GM18498 (cell line): ENCODE results near the gene TSKU.

ENCODE experiments used
- ATAC-seq: cut with Tn5 transposase; IDR thresholded peaks from one replicate; pipeline ENCODE4 v1.9.1; 2021; ENCODE audit warnings: mild to moderate bottlenecking, moderate library complexity; ENCODE audit not compliant: unreplicated experiment

Gene TSKU

GRCh38 chr11:76752321-76753143 is 30.6 kb upstream of the TSKU start:
- no peak for ATAC-seq

DNA sequence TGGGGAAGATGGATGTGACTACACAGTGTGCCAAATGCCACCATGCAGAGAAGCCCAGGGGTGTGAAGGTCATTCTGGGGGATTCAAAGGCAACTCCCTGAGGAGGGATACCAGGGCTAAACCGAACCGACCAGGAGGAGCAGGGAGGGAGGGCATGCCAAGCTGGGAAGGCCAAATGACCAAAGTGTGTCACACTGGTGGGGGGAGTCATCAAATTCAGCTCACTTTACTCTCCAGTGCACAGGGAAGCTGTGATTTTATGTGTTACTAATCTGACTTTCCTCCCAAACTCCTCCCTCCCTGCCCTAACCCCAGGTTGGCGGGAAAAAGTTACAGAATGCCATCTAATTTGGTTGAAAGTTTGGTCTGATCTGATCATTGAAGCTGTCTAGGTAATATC is 29.7 kb upstream of the TSKU start:
- ATAC-seq: no peak

GRCh38 chr11:76753950-76754349 is 29.2 kb upstream of the TSKU start:
- ATAC-seq: no peak

DNA sequence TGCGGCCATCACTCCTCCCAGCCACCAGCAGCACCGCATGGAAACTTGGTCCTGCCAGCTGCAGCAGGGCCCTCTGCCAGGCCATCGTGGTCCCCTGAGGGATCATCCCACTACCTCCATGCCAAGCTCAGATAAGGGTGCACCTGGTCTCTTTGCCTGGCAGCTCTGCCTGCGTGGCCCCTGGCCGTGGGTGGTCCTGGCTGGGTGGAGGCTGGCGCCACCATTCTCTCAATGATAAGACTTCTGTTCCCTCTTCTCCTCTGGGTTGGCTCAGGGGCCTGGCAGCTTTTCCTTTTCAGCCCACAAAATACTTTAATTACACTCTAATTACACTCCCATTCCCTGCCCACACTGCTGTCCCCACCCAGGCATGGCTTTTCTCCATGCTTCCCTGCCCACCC is 26.8 kb upstream of the TSKU start:
- no peak for ATAC-seq

GRCh38 chr11:76758311-76758710 is 24.8 kb upstream of the TSKU start:
- ATAC-seq: no peak

DNA sequence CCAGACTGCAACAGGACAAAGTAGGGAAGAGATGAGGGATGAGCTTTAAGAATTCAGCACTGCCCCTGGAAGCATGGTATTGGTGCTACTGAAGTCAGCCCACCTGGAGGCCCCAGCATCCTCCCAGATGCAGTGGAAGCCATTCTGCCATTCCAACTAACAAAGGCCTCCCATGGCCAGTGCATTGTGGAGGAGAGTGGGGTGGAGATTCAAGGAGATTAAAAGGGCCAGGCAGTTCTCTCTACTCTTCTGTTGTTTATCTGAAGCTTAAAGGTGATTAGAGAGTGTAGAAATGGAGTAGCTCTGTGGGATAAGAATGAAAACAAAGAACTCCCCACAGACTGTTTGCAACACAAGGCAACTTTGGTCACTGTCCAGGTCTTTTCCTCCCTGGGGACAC is 24.1 kb upstream of the TSKU start:
- no peak for ATAC-seq

GRCh38 chr11:76759517-76759916 is 23.6 kb upstream of the TSKU start:
- ATAC-seq: no peak

DNA sequence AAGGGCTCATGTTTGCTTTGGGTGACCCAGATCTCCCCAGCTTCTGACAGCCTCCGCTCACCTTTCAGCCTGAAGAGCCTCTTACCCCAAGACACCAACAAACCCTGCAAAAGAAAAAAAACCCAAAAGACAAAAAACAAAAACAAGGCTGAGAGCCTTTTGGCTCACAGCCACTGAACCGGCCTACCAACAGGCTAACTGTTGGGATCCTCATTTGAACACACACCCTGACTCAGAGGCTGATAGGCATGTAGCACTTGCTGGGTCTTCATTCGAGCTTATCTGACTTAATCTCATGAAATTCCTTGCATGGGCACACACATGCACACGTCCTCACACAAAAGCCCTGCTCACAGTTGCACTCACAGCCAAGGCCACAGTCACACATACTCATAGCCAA is 22.9 kb upstream of the TSKU start:
- ATAC-seq: no peak

- no peak for ATAC-seq
Observed at GRCh38 chr11:76761718-76762355, 21.3 kb upstream of the TSKU start.

- ATAC-seq: no peak
Observed at GRCh38 chr11:76762356-76762752, 20.8 kb upstream of the TSKU start.

- ATAC-seq: no peak
Observed at GRCh38 chr11:76762867-76763572, 20.1 kb upstream of the TSKU start.

GRCh38 chr11:76763573-76764346 is 19.4 kb upstream of the TSKU start:
- no peak for ATAC-seq

DNA sequence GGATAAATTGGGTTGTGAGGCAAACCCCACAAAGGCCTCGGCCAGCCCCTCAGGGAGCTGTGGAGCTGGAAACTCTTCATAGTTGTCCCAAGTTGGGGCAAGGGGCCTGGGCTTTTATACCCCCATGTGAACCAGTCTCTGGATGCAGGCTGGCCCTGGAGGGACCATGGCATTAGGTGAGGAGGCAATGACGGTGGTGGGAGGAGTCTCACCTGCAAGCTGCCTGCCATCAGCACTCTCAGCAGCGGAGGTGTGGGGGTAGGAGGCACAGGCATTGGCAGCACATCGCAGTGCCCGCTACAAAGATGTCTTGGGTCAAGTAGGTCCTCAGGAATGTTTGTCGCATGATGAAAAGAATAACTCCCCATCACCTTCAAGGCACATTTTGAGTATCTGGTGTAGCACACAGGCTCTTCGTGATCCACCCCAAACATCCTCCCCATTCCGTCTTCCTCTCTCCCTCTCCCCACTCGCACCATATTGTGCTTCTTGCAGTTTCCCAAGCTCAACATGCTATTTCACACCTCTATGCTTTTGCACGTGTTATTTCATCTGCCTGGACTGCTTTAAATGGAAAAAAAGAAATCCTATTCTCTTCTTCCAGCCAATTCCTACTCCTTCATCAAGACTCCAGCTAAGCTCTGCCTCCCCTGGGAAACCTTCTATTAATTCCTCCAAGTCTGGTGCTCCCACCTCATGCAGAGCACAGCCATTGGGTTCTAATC is 18.1 kb upstream of the TSKU start:
- ATAC-seq: no peak

DNA sequence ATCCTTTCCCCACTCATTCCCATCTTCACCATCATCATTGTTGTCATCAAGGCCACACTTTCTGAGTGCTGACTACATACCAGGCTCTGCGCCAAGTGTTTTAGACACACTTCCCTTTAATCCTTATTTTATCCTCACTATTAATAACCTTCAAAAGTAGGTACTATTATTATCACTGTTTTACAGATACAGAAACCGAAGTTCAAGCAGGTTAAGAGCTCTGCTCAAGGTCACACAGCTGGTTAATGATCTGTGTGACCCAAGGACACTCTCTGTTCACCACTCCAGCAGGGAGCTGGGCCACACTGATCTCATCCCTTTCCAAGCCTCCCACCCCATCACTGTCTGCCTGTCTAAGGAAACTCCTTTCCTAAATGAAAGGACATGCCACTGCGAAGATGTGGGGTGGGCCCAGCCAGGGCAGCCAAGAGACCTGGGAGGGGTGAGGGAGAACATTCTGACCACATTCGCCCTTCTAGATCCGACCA is 17.2 kb upstream of the TSKU start:
- ATAC-seq: no peak

DNA sequence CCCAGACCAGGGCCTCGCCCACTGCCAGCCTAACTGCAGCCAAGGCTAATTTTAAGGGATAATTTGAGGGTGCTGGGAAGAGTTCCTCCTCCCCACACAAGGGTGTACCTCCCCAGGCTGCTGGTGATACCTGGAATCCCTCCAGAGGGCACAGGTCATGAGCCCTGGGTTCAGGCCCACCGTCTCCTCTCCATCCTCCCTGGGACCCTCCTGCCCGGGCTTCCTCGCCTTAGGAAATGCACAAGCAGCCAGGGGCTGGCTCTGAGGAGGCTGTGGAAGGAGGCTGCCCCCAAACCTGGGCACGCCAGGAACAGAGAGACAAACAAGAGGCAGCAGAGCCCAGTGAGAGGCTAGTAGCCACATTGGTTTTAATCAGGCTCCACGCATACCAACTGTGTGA is 16.6 kb upstream of the TSKU start:
- ATAC-seq: no peak

DNA sequence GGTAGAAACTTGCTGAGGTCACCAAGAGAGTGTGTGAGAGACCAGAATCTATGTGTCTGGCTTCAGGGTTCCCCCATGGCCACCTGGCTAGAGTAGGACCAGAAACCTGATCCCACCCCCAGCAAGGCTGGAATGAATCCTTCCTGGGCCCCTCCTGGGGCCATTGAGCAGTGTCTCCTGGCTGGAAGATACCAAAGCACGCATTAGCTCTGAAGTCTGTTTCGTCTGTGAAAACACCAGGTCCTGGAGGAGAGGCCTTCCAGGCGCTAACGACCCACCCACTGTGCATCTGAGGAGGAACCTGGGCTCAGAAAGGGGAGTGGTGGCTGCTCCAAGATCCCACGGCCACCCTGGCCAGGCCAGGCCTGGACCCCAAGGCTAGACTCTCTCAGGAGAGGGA is 15.5 kb upstream of the TSKU start:
- ATAC-seq: no peak

GRCh38 chr11:76768088-76768908 is 14.9 kb upstream of the TSKU start:
- ATAC-seq: peak; percentile 46

DNA sequence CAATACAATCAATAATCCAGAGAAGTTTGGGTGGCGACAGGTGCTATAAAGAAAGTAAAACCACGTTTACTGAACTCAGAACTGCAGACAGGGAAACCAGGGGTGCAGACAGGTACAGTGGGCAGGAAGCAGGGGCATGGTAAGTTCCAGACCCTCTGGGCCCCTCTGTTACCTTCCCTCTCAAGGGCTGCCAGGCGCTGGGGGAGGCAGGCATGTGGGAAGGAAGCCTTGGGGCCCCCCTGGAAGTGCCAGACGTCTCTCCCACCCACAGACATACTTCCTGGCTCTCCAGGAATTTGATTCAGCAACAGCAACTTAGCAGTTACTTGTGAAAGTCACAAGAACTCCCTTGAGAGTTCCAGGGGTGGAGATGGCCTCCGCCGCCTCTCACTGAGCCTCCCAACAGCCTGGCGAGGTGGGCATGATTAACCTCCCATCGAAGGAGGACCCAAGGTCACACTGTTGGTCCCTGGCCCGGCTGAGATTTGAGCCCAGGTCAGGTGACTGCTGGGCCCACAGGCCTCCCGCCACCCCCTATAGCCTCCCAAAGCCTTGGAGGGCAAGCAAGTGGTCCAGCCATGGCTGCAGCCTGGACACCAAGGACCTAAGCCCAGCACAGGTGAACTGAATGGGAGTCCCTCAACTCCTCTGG is 14.1 kb upstream of the TSKU start:
- ATAC-seq: peak; percentile 36
